A673 (cell line): Measurements from ENCODE around the gene KPNA4. TPM values are rescaled to one million over a fixed set of nuclear protein-coding genes. Genes with fewer than 3 reads are reported as not detected.

Source experiments
- BruUV-seq: library from RNA; stranded (reverse); fragments of 400-500 nt; replicated peaks from 2 replicates; lab custom pipeline; 2021; lab: Mats Ljungman, UMichigan
- CTCF ChIA-PET: fragments of 300-600 bp; sonication (Branson Sonifier 250); formaldehyde crosslinking; loops from one replicate; lab custom pipeline; 2022; ENCODE audit warnings: antibody characterized with exemption; lab: Charles Lee
- POLR2A ChIA-PET: fragments of 300-600 bp; sonication (Branson Sonifier 250); formaldehyde crosslinking; loops from one replicate; lab custom pipeline; 2022; ENCODE audit warnings: antibody characterized with exemption; ENCODE audit not compliant: low non-redundant PET; lab: Charles Lee
- DNase-seq: peaks from one replicate; pipeline ENCODE4 v3.0.0-alpha.2; 2015; ENCODE audit warnings: low spot score
- H3K27ac ChIP-seq: fragments of 200-600 bp; sonication (generic); 2 replicates; pipeline ENCODE4 v1.5.1; 2016; ENCODE audit warnings: mixed run types, low read depth, mild to moderate bottlenecking, mixed read lengths, antibody characterized with exemption, low read length; ENCODE audit not compliant: poor library complexity, severe bottlenecking
- H3K27me3 ChIP-seq: fragments of 200-600 bp; sonication (generic); replicated peaks from 2 replicates; pipeline ENCODE4 v1.6.1; 2017; ENCODE audit warnings: mixed run types, low read depth, mild to moderate bottlenecking, mixed read lengths, antibody characterized with exemption, low read length; ENCODE audit not compliant: insufficient read depth, poor library complexity
- H3K36me3 ChIP-seq: fragments of 200-600 bp; sonication (generic); 2 replicates; pipeline ENCODE4 v1.6.1; 2016; ENCODE audit warnings: mixed run types, mild to moderate bottlenecking, mixed read lengths, antibody characterized with exemption, low read length; ENCODE audit not compliant: insufficient read depth, poor library complexity, severe bottlenecking
- H3K4me1 ChIP-seq: fragments of 200-600 bp; sonication (generic); 2 replicates; pipeline ENCODE4 v1.6.1; 2017; ENCODE audit warnings: mixed run types, mild to moderate bottlenecking, mixed read lengths, antibody characterized with exemption, low read length; ENCODE audit not compliant: insufficient read depth, poor library complexity, severe bottlenecking
- H3K4me3 ChIP-seq: fragments of 200-600 bp; sonication (generic); 2 replicates; pipeline ENCODE4 v1.5.1; 2016; ENCODE audit warnings: low read depth, mixed run types, mild to moderate bottlenecking, mixed read lengths, low read length; ENCODE audit not compliant: poor library complexity, severe bottlenecking
- H3K9me3 ChIP-seq: fragments of 200-600 bp; sonication (generic); 2 replicates; pipeline ENCODE4 v1.6.1; 2016; ENCODE audit warnings: mixed run types, low read depth, mild to moderate bottlenecking, mixed read lengths, antibody characterized with exemption, low read length; ENCODE audit not compliant: poor library complexity, severe bottlenecking
- EZH2 ChIP-seq: fragments of 200-600 bp; sonication (generic); IDR thresholded peaks from 2 replicates; pipeline ENCODE4 v1.6.1; 2017; ENCODE audit warnings: borderline replicate concordance, low read depth, mild to moderate bottlenecking, mixed read lengths, antibody characterized with exemption, low read length; ENCODE audit not compliant: poor library complexity, severe bottlenecking
- intact Hi-C: fragments of 100-400 bp; cut with micrococcal nuclease; formaldehyde crosslinking; loops from one replicate; pipeline ENCODE4 v1.10.0; 2022; ENCODE audit not compliant: unreplicated experiment
- total RNA-seq: library from RNA; stranded (reverse); gene quantifications from 2 replicates; pipeline ENCODE4 v1.2.3, GENCODE V29; 2021
- TF ChIP-seq, protein P1 (sequence below): fragments of 300-800, 200-600 bp; sonication (generic); conservative IDR thresholded peaks from 2 replicates; pipeline ENCODE4 v1.5.1; 2017; ENCODE audit warnings: low read depth, mild to moderate bottlenecking, antibody characterized with exemption, low read length, moderate library complexity, mixed read lengths

Gene KPNA4
- total RNA-seq, 1 experiment from 2014 or later = 88.5 TPM

- no peak for TF ChIP-seq EZH2
- TF ChIP-seq, protein P1, sequence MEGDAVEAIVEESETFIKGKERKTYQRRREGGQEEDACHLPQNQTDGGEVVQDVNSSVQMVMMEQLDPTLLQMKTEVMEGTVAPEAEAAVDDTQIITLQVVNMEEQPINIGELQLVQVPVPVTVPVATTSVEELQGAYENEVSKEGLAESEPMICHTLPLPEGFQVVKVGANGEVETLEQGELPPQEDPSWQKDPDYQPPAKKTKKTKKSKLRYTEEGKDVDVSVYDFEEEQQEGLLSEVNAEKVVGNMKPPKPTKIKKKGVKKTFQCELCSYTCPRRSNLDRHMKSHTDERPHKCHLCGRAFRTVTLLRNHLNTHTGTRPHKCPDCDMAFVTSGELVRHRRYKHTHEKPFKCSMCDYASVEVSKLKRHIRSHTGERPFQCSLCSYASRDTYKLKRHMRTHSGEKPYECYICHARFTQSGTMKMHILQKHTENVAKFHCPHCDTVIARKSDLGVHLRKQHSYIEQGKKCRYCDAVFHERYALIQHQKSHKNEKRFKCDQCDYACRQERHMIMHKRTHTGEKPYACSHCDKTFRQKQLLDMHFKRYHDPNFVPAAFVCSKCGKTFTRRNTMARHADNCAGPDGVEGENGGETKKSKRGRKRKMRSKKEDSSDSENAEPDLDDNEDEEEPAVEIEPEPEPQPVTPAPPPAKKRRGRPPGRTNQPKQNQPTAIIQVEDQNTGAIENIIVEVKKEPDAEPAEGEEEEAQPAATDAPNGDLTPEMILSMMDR = no peak
- POLR2A ChIA-PET = no interaction called here
- Histone ChIP-seq H3K4me3 (no peak overlapping the region), H3K4me1 (no peaks in the 10 kb centered on the region), H3K27ac (no peak overlapping the region), H3K36me3 (no peaks in the 10 kb centered on the region), H3K27me3 (no peaks in the 10 kb centered on the region), H3K9me3 (no peaks in the 10 kb centered on the region)
- CTCF ChIA-PET = no interaction called here
- intact Hi-C loops = no loop called here
- BruUV-seq = no TSS peak
- no peak for DNase-seq
Measured at GRCh38 chr3:160464321-160464720, 101.0 kb downstream of the KPNA4 start.

- BruUV-seq = no TSS peak
- CTCF ChIA-PET = no interaction called here
- TF ChIP-seq EZH2 = no peak
- TF ChIP-seq, protein P1 = no peak
- POLR2A ChIA-PET = no interaction called here
- intact Hi-C loops = no loop called here
- Histone ChIP-seq H3K36me3 (no peaks in the 10 kb centered on the region), H3K9me3 (no peaks in the 10 kb centered on the region), H3K27ac (no peak overlapping the region), H3K4me1 (no peaks in the 10 kb centered on the region), H3K4me3 (no peak overlapping the region), H3K27me3 (no peaks in the 10 kb centered on the region)
- DNase-seq = no peak
Measured at GRCh38 chr3:160460033-160460432, 105.3 kb downstream of the KPNA4 start.

GRCh38 chr3:160459450-160459970 lies 105.9 kb downstream of the KPNA4 start:
- H3K4me3 ChIP-seq = no peak overlapping the region
- POLR2A ChIA-PET = interaction anchor here (0.6 kb wide), 1 partner anchor 8 kb away, joined by 4 read pairs; no protein-coding TSS in a partner anchor
- CTCF ChIA-PET = no interaction called here

More at GRCh38 chr3:160459450-160459970, 105.9 kb downstream of the KPNA4 start:
- DNase-seq = no peak
- no peak for TF ChIP-seq EZH2
- TF ChIP-seq, protein P1 = no peak
- Histone ChIP-seq H3K36me3 (no peaks in the 10 kb centered on the region), H3K27ac (no peak overlapping the region), H3K27me3 (no peaks in the 10 kb centered on the region), H3K9me3 (no peaks in the 10 kb centered on the region), H3K4me1 (no peaks in the 10 kb centered on the region)
- BruUV-seq = no TSS peak
- intact Hi-C loops = no loop called here
